Upper lobe of right lung (tissue), 1 donor: ENCODE measurements around the gene NRG2. TPM values are rescaled to one million over a fixed set of nuclear protein-coding genes. Genes with fewer than 3 reads are reported as not detected.

ENCODE experiments used
- ATAC-seq: fragments of 200-7000 bp; cut with Tn5 transposase; one replicate; pipeline ENCODE4 v1.9.1; 2020; ENCODE audit warnings: mild to moderate bottlenecking, moderate library complexity
- DNase-seq: peaks from one replicate; pipeline ENCODE4 v3.0.0-alpha.2; 2020
- H3K27ac ChIP-seq: fragments of 200-600 bp; one replicate; pipeline ENCODE4 v1.8.0; 2022
- H3K27me3 ChIP-seq: fragments of 200-600 bp; one replicate; pipeline ENCODE4 v1.8.0; 2022; ENCODE audit warnings: mild to moderate bottlenecking
- H3K36me3 ChIP-seq: fragments of 200-600 bp; one replicate; pipeline ENCODE4 v1.8.0; 2022
- H3K4me1 ChIP-seq: fragments of 200-600 bp; one replicate; pipeline ENCODE4 v1.8.0; 2022
- H3K4me3 ChIP-seq: fragments of 200-600 bp; one replicate; pipeline ENCODE4 v1.8.0; 2022; ENCODE audit warnings: mild to moderate bottlenecking
- H3K9me3 ChIP-seq: fragments of 200-600 bp; one replicate; pipeline ENCODE4 v1.8.0; 2022
- CTCF ChIP-seq: fragments of 200-600 bp; IDR thresholded peaks from one replicate; pipeline ENCODE4 v1.8.0; 2022; ENCODE audit warnings: antibody characterized with exemption
- intact Hi-C: fragments of 100-400 bp; cut with DNase I; formaldehyde crosslinking; loops from one replicate; pipeline ENCODE4 v1.11.0; 2022
- total RNA-seq: library from RNA; stranded (reverse); fragmentation: NEBNext Ultra II Directional; extraction: Animal tissue kit (Norgen Biotek cat#: 25700); gene quantifications from one replicate; pipeline ENCODE4 v1.2.1, GENCODE V29; 2021
- donor health status: DM: no; HTN: yes; CAD: no; lungs with severe emphysema.

NRG2 gene
- total RNA-seq, 1 donor from 2014 or later = 1.4 TPM

GRCh38 chr5:139964994-139965565 is 78.0 kb downstream of the NRG2 start:
- no peak for TF ChIP-seq CTCF
- no peaks in the 10 kb centered on the region for H3K36me3 ChIP-seq
- H3K4me1 ChIP-seq = peaks cover 6% of the 10 kb centered on the region
- intact Hi-C loops = no loop called here
- DNase-seq (peak; percentile 28), ATAC-seq (no peak)
- no peaks in the 10 kb centered on the region for H3K9me3 ChIP-seq
- H3K27me3 ChIP-seq = no peaks in the 10 kb centered on the region
- H3K27ac ChIP-seq = no peak overlapping the region
- H3K4me3 ChIP-seq = no peak overlapping the region

- intact Hi-C loops = no loop called here
- H3K36me3 ChIP-seq = no peaks in the 10 kb centered on the region
- H3K27me3 ChIP-seq = no peaks in the 10 kb centered on the region
- H3K9me3 ChIP-seq = no peaks in the 10 kb centered on the region
- DNase-seq (peak; percentile 19), ATAC-seq (no peak)
- no peak overlapping the region for H3K27ac ChIP-seq
- no peak overlapping the region for H3K4me3 ChIP-seq
- TF ChIP-seq CTCF = no peak
- peaks cover 6% of the 10 kb centered on the region for H3K4me1 ChIP-seq
These were observed 78.7 kb downstream of the NRG2 start for GRCh38 chr5:139964266-139964993.

- Histone ChIP-seq H3K9me3 (no peaks in the 10 kb centered on the region), H3K36me3 (no peaks in the 10 kb centered on the region), H3K27me3 (no peaks in the 10 kb centered on the region), H3K4me1 (no peaks in the 10 kb centered on the region), H3K27ac (no peak overlapping the region), H3K4me3 (no peak overlapping the region)
- TF ChIP-seq CTCF = no peak
- intact Hi-C loops = no loop called here
- no peak for ATAC-seq
- DNase-seq = no peak
These were observed 80.7 kb downstream of the NRG2 start for GRCh38 chr5:139962445-139962844.

GRCh38 chr5:139961435-139962157 is 81.5 kb downstream of the NRG2 start:
- H3K27me3 ChIP-seq = no peaks in the 10 kb centered on the region
- no peak for TF ChIP-seq CTCF
- H3K4me3 ChIP-seq = no peak overlapping the region
- no peaks in the 10 kb centered on the region for H3K36me3 ChIP-seq
- H3K9me3 ChIP-seq = no peaks in the 10 kb centered on the region
- no peak overlapping the region for H3K27ac ChIP-seq
- ATAC-seq = no peak
- H3K4me1 ChIP-seq = no peaks in the 10 kb centered on the region
- DNase-seq = peak; percentile 39
- intact Hi-C loops = no loop called here

- intact Hi-C loops = no loop called here
- H3K27me3 ChIP-seq = no peaks in the 10 kb centered on the region
- H3K27ac ChIP-seq = no peak overlapping the region
These were observed 82.2 kb downstream of the NRG2 start for GRCh38 chr5:139960723-139961383.

More at GRCh38 chr5:139960723-139961383, 82.2 kb downstream of the NRG2 start:
- H3K9me3 ChIP-seq = no peaks in the 10 kb centered on the region
- ATAC-seq = no peak
- peak; percentile 29 for DNase-seq
- H3K4me3 ChIP-seq = no peak overlapping the region
- no peak for TF ChIP-seq CTCF
- H3K4me1 ChIP-seq = no peaks in the 10 kb centered on the region
- no peaks in the 10 kb centered on the region for H3K36me3 ChIP-seq
